SU-DHL-6 (cell line): ENCODE measurements around the gene EN1.

ENCODE experiments used
- H2AFZ ChIP-seq: fragments of 200-600 bp; sonication (generic); 2 replicates; pipeline ENCODE4 v1.6.1; 2014; ENCODE audit warnings: low read depth, mild to moderate bottlenecking, moderate library complexity, mixed read lengths, antibody characterized with exemption, low read length; ENCODE audit not compliant: severe bottlenecking
- H3F3A ChIP-seq: fragments of 200-600 bp; shearing (Covaris generic); 2 replicates; pipeline ENCODE4 v1.6.0; 2016; ENCODE audit warnings: antibody characterized with exemption, mild to moderate bottlenecking; ENCODE audit not compliant: insufficient read depth
- H3K27ac ChIP-seq: fragments of 200-600 bp; sonication (generic); 2 replicates; pipeline ENCODE4 v1.5.1; 2016; ENCODE audit warnings: low read depth, mild to moderate bottlenecking, low read length, moderate library complexity, mixed read lengths
- H3K27me3 ChIP-seq: fragments of 200-600 bp; sonication (generic), shearing (Covaris generic); 2 replicates; pipeline ENCODE4 v1.6.0; 2014; ENCODE audit warnings: mild to moderate bottlenecking, low read length
- H3K36me3 ChIP-seq: fragments of 200-600 bp; sonication (generic); 2 replicates; pipeline ENCODE4 v1.6.1; 2014; ENCODE audit warnings: mild to moderate bottlenecking, low read length, mixed read lengths
- H3K4me2 ChIP-seq: fragments of 300-600, 200-600 bp; shearing (Covaris generic), sonication (generic); 2 replicates; pipeline ENCODE4 v1.6.0; 2014; ENCODE audit warnings: low read length, low read depth, mild to moderate bottlenecking; ENCODE audit not compliant: poor library complexity, severe bottlenecking
- H3K4me3 ChIP-seq: fragments of 200-600 bp; sonication (generic); 2 replicates; pipeline ENCODE4 v1.5.1; 2014; ENCODE audit warnings: antibody characterized with exemption, low read length, mild to moderate bottlenecking, mixed read lengths; ENCODE audit not compliant: insufficient read depth, poor library complexity, severe bottlenecking
- H3K79me2 ChIP-seq: fragments of 200-600 bp; sonication (generic); 2 replicates; pipeline ENCODE4 v1.6.1; 2014; ENCODE audit warnings: mild to moderate bottlenecking, low read length, moderate library complexity; ENCODE audit not compliant: insufficient read depth
- H3K9ac ChIP-seq: fragments of 200-600 bp; sonication (generic); 2 replicates; pipeline ENCODE4 v1.7.0; 2014; ENCODE audit warnings: mild to moderate bottlenecking, low read length
- H3K9me2 ChIP-seq: fragments of 200-600 bp; sonication (generic); replicated peaks from 2 replicates; pipeline ENCODE4 v1.6.1; 2014; ENCODE audit warnings: low read length; ENCODE audit not compliant: insufficient read depth
- H3K9me3 ChIP-seq: fragments of 200-600 bp; sonication (generic); 2 replicates; pipeline ENCODE4 v1.6.1; 2014; ENCODE audit warnings: low read length, mixed read lengths; ENCODE audit not compliant: insufficient read depth
- H4K20me1 ChIP-seq: fragments of 200-600 bp; sonication (generic); 2 replicates; pipeline ENCODE4 v1.6.1; 2014; ENCODE audit warnings: low read depth, mild to moderate bottlenecking, antibody characterized with exemption, low read length, moderate library complexity, mixed read lengths
- EZH2phosphoT487 ChIP-seq: fragments of 200-600 bp; sonication (generic), shearing (Covaris generic); conservative IDR thresholded peaks from 2 replicates; pipeline ENCODE4 v1.6.1; 2018; ENCODE audit warnings: mild to moderate bottlenecking, antibody characterized with exemption, low read length, moderate library complexity, mixed read lengths
- TF ChIP-seq, protein P1 (sequence below): fragments of 200-600 bp; sonication (generic); IDR thresholded peaks from one replicate; pipeline ENCODE4 v1.5.1; 2017; ENCODE audit warnings: antibody characterized with exemption, mild to moderate bottlenecking, low read length, moderate library complexity; ENCODE audit not compliant: insufficient read depth, poor library complexity, severe bottlenecking

The EN1 gene

DNA sequence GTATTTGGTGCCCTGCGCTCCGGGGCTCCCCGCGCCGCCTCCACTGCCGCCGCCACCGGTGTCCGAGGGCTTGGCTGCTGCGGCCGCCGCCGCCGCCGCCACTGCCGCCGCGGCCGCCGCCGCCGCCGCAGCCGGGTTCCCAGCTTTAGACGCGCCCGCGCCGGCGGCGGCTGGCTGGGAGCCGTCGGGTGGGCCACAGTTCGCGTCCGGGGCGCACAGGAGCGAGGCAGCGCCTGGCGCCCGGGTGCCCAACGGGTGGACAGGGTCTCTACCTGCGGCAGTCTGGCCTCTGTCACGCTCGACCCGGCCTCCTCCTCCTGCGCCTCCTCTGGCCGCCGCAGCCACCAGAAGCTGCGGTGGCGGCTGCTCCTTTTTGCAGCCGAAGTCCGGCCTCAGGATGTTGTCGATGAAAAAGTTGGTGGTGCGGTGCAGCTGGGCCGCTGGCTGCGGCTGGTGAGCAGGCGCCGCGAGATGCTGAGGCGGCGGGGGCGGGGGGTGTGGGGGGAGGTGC is 951 bp downstream of the EN1 start:
- Histone ChIP-seq H3K36me3 (no peaks in the 10 kb centered on the region), H4K20me1 (no peaks in the 10 kb centered on the region), H2AFZ (no peak overlapping the region), H3K4me2 (no peak overlapping the region), H3K79me2 (no peaks in the 10 kb centered on the region), H3K27me3 (no peaks in the 10 kb centered on the region), H3K4me3 (no peak overlapping the region), H3F3A (no peaks in the 10 kb centered on the region), H3K9ac (no peak overlapping the region), H3K9me3 (no peaks in the 10 kb centered on the region), H3K27ac (no peak overlapping the region), H3K9me2 (no peaks in the 10 kb centered on the region)
- TF ChIP-seq EZH2phosphoT487: no peak
- TF ChIP-seq, protein P1, sequence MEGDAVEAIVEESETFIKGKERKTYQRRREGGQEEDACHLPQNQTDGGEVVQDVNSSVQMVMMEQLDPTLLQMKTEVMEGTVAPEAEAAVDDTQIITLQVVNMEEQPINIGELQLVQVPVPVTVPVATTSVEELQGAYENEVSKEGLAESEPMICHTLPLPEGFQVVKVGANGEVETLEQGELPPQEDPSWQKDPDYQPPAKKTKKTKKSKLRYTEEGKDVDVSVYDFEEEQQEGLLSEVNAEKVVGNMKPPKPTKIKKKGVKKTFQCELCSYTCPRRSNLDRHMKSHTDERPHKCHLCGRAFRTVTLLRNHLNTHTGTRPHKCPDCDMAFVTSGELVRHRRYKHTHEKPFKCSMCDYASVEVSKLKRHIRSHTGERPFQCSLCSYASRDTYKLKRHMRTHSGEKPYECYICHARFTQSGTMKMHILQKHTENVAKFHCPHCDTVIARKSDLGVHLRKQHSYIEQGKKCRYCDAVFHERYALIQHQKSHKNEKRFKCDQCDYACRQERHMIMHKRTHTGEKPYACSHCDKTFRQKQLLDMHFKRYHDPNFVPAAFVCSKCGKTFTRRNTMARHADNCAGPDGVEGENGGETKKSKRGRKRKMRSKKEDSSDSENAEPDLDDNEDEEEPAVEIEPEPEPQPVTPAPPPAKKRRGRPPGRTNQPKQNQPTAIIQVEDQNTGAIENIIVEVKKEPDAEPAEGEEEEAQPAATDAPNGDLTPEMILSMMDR: no peak

DNA sequence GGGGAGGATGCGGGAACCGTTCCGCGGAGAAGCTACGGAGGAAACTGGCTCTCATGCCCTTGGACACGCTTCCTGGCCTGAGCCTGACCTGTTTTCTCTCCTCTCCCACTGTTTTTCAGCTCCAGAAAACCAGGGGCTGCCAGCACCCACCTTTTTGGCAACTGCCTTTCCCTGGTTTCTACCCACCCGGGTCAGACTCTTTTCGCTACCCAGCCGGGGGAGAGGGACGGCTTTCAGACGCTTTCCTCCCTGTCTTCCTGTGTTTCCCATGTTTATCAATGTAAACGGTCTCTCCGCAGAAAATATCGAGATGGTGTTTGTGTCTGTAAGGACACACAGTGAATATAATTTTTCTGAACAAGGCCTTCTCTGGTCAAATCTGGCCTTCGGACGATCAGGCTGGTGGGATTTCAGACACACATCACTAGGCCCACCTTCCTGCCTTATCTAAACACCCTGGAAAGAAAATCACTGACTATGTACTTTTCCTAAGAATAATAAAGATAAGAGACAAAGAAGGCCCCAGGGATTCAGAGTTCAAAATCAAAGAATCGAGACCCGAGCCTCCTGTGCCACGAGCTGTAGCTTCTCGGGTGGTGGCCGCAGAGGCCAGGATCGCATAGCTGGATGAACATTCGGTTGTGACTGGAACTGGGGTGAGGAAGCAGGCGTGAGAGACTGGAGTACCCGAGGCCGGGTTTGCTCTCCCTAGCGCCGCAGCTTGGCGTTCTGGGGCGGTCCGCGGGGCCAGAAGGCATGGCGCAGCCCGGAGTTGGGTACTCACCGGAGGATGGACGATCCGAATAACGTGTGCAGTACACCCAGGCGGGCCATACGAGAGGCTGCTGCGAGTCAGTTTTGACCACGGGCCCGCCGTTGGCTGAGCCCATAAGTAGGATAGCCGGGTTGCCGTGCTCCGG is 1.7 kb downstream of the EN1 start:
- Histone ChIP-seq H2AFZ (no peak overlapping the region), H3K9ac (no peak overlapping the region), H4K20me1 (no peaks in the 10 kb centered on the region)

GRCh38 chr2:118845005-118845521 is 2.4 kb downstream of the EN1 start:
- H3K79me2 ChIP-seq: no peaks in the 10 kb centered on the region
- no peak overlapping the region for H2AFZ ChIP-seq
- H3K4me2 ChIP-seq: no peak overlapping the region
- no peaks in the 10 kb centered on the region for H4K20me1 ChIP-seq
- TF ChIP-seq EZH2phosphoT487: no peak
- TF ChIP-seq, protein P1: no peak
- no peak overlapping the region for H3K27ac ChIP-seq
- no peak overlapping the region for H3K9ac ChIP-seq
- H3F3A ChIP-seq: no peaks in the 10 kb centered on the region
- no peaks in the 10 kb centered on the region for H3K27me3 ChIP-seq
- H3K9me2 ChIP-seq: no peaks in the 10 kb centered on the region
- H3K36me3 ChIP-seq: no peaks in the 10 kb centered on the region
- no peak overlapping the region for H3K4me3 ChIP-seq
- no peaks in the 10 kb centered on the region for H3K9me3 ChIP-seq

More for the DNA sequence above, 1.7 kb downstream of the EN1 start:
- Histone ChIP-seq H3K36me3 (no peaks in the 10 kb centered on the region), H3F3A (no peaks in the 10 kb centered on the region), H3K4me2 (no peak overlapping the region), H3K27ac (no peak overlapping the region), H3K27me3 (no peaks in the 10 kb centered on the region), H3K9me2 (no peaks in the 10 kb centered on the region), H3K79me2 (no peaks in the 10 kb centered on the region), H3K4me3 (no peak overlapping the region), H3K9me3 (no peaks in the 10 kb centered on the region)
- no peak for TF ChIP-seq EZH2phosphoT487
- TF ChIP-seq, protein P1: no peak
